Measurements from ENCODE around the gene AOC3. TPM values are rescaled to one million over a fixed set of nuclear protein-coding genes. Genes with fewer than 3 reads are reported as not detected.
A peak's percentile ranks its signal among the peaks of the same experiment; 100 is the strongest.
"Not testable (repeated sequence)": the region's sequence is repeated elsewhere in the genome, so short reads cannot be mapped to it uniquely, and the experiment has no call there.

The AOC3 gene
- total RNA-seq, 1 experiment from 2014 or later, result 0.34 TPM

- DNase-seq, result no peak
- Histone ChIP-seq H3K4me1 (no peaks in the 10 kb centered on the region), H3K9me3 (replicated peaks) (no peaks in the 10 kb centered on the region), H3K4me3 (no peak overlapping the region), H3K36me3 (no peaks in the 10 kb centered on the region), H3K27ac (no peak overlapping the region), H3K27me3 (peaks cover 10% of the 10 kb centered on the region; the same call in 1 of the 2 replicates)
Measured at GRCh38 chr17:42883802-42884558, 33.0 kb downstream of the AOC3 start.

- not testable (repeated sequence) for H3K4me1 ChIP-seq
Measured at GRCh38 chr17:42885806-42886205, 34.8 kb downstream of the AOC3 start.

GRCh38 chr17:42886283-42887176 is 35.5 kb downstream of the AOC3 start:
- Histone ChIP-seq H3K4me3 (no peak overlapping the region), H3K9me3 (replicated peaks) (no peaks in the 10 kb centered on the region), H3K36me3 (no peaks in the 10 kb centered on the region), H3K27me3 (peaks cover 13% of the 10 kb centered on the region; the same call in 1 of the 2 replicates), H3K4me1 (no peaks in the 10 kb centered on the region), H3K27ac (no peak overlapping the region)
- DNase-seq, result no peak

More at GRCh38 chr17:42885806-42886205, 34.8 kb downstream of the AOC3 start:
- H3K36me3 ChIP-seq; DNase-seq; H3K27ac ChIP-seq; H3K9me3 ChIP-seq (replicated peaks); H3K27me3 ChIP-seq; H3K4me3 ChIP-seq: not testable (repeated sequence)

- DNase-seq, result no peak
- Histone ChIP-seq H3K9me3 (replicated peaks) (no peaks in the 10 kb centered on the region), H3K4me1 (no peaks in the 10 kb centered on the region), H3K27me3 (peaks cover 9% of the 10 kb centered on the region; the same call in 1 of the 2 replicates), H3K4me3 (no peak overlapping the region), H3K36me3 (no peaks in the 10 kb centered on the region), H3K27ac (no peak overlapping the region)
Measured at GRCh38 chr17:42889809-42890208, 38.8 kb downstream of the AOC3 start.

- Histone ChIP-seq H3K36me3 (no peaks in the 10 kb centered on the region), H3K27me3 (peaks cover 9% of the 10 kb centered on the region; the same call in 1 of the 2 replicates), H3K9me3 (replicated peaks) (no peaks in the 10 kb centered on the region), H3K4me3 (no peak overlapping the region), H3K4me1 (no peaks in the 10 kb centered on the region), H3K27ac (no peak overlapping the region)
- DNase-seq, result peak; percentile 9 to 12
Measured at GRCh38 chr17:42891539-42892152, 40.6 kb downstream of the AOC3 start.

- Histone ChIP-seq H3K27ac (no peak overlapping the region), H3K36me3 (no peaks in the 10 kb centered on the region), H3K9me3 (replicated peaks) (no peaks in the 10 kb centered on the region), H3K27me3 (peaks cover 9% of the 10 kb centered on the region; the same call in 1 of the 2 replicates), H3K4me3 (no peak overlapping the region), H3K4me1 (no peaks in the 10 kb centered on the region)
- DNase-seq, result no peak
Measured at GRCh38 chr17:42893359-42893758, 42.4 kb downstream of the AOC3 start.

- no peak for DNase-seq
- Histone ChIP-seq H3K27me3 (peaks cover 9% of the 10 kb centered on the region; the same call in 1 of the 2 replicates), H3K36me3 (no peaks in the 10 kb centered on the region), H3K4me3 (no peak overlapping the region), H3K9me3 (replicated peaks) (no peaks in the 10 kb centered on the region), H3K4me1 (no peaks in the 10 kb centered on the region), H3K27ac (no peak overlapping the region)
Measured at GRCh38 chr17:42894283-42895184, 43.5 kb downstream of the AOC3 start.

- H3K27ac ChIP-seq, result no peak overlapping the region
- H3K4me1 ChIP-seq, result no peaks in the 10 kb centered on the region
- DNase-seq, result no peak
Measured at GRCh38 chr17:42895185-42895555, 44.2 kb downstream of the AOC3 start.

GRCh38 chr17:42898147-42898811 is 47.3 kb downstream of the AOC3 start:
- Histone ChIP-seq H3K27ac (no peak overlapping the region), H3K36me3 (no peaks in the 10 kb centered on the region), H3K4me3 (no peak overlapping the region), H3K4me1 (no peaks in the 10 kb centered on the region), H3K27me3 (peaks cover 7% of the 10 kb centered on the region; the same call in 1 of the 2 replicates), H3K9me3 (replicated peaks) (no peaks in the 10 kb centered on the region)
- no peak for DNase-seq

More at GRCh38 chr17:42895185-42895555, 44.2 kb downstream of the AOC3 start:
- H3K9me3 ChIP-seq (replicated peaks), result no peaks in the 10 kb centered on the region
- peaks cover 9% of the 10 kb centered on the region; the same call in 1 of the 2 replicates for H3K27me3 ChIP-seq
- H3K4me3 ChIP-seq, result no peak overlapping the region
- no peaks in the 10 kb centered on the region for H3K36me3 ChIP-seq

GRCh38 chr17:42899981-42900380 is 49.0 kb downstream of the AOC3 start:
- DNase-seq, H3K27me3 ChIP-seq, H3K4me3 ChIP-seq: not testable (repeated sequence)

GRCh38 chr17:42900460-42901331 is 49.7 kb downstream of the AOC3 start, which contains the start of gene G6PC1:
G6PC1 (plus strand) TSS chr17:42900799; CDS start chr17:42900877, 78 bp downstream.
- H3K27me3 ChIP-seq, result peaks cover 7% of the 10 kb centered on the region; the same call in 1 of the 2 replicates
- no peak for DNase-seq
- no peaks in the 10 kb centered on the region for H3K36me3 ChIP-seq
- H3K27ac ChIP-seq, result no peak within 1 kb of the TSS
- H3K9me3 ChIP-seq (replicated peaks), result no peaks in the 10 kb centered on the region
- no peaks in the 10 kb centered on the region for H3K4me1 ChIP-seq
- no peak within 1 kb of the TSS for H3K4me3 ChIP-seq

More at GRCh38 chr17:42899981-42900380, 49.0 kb downstream of the AOC3 start:
- not testable (repeated sequence) for H3K36me3 ChIP-seq; H3K9me3 ChIP-seq (replicated peaks); H3K27ac ChIP-seq; H3K4me1 ChIP-seq

- DNase-seq, result no peak
- H3K27ac ChIP-seq, result no peak overlapping the region
- peaks cover 7% of the 10 kb centered on the region; the same call in 1 of the 2 replicates for H3K27me3 ChIP-seq
- H3K4me3 ChIP-seq, result no peak overlapping the region
- H3K36me3 ChIP-seq, result no peaks in the 10 kb centered on the region
- no peaks in the 10 kb centered on the region for H3K9me3 ChIP-seq (replicated peaks)
- H3K4me1 ChIP-seq, result no peaks in the 10 kb centered on the region
Measured at GRCh38 chr17:42901535-42902229, 50.7 kb downstream of the AOC3 start.

Measured in SJCRH30 (cell line).